ENCODE measurements around the gene POLE.

The POLE gene

DNA sequence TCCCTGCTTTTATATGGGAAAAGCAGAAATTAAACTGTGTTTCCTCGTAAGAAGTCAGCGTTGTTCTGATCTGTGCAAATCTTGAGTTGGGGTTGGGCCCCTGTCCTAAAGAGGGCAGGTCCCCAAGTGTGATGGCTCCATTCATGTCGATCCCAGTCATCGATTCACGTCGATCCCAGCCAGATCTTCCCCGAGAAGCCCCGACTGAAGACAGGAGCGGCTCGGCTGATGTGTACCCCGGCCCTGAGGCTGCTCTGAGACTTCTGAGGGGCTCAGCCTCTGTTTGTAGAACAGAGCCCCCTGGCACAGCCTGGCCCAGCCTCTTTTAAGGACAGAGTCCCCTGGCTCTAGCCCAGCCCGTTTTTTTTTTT, 32.8 kb upstream of the POLE start:
- peaks cover 66% of the 10 kb centered on the region for H3K36me3 ChIP-seq
- TF ChIP-seq, protein P1, sequence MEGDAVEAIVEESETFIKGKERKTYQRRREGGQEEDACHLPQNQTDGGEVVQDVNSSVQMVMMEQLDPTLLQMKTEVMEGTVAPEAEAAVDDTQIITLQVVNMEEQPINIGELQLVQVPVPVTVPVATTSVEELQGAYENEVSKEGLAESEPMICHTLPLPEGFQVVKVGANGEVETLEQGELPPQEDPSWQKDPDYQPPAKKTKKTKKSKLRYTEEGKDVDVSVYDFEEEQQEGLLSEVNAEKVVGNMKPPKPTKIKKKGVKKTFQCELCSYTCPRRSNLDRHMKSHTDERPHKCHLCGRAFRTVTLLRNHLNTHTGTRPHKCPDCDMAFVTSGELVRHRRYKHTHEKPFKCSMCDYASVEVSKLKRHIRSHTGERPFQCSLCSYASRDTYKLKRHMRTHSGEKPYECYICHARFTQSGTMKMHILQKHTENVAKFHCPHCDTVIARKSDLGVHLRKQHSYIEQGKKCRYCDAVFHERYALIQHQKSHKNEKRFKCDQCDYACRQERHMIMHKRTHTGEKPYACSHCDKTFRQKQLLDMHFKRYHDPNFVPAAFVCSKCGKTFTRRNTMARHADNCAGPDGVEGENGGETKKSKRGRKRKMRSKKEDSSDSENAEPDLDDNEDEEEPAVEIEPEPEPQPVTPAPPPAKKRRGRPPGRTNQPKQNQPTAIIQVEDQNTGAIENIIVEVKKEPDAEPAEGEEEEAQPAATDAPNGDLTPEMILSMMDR (IDR thresholded peaks at IDR 0.05): no peak
- H3K4me1 ChIP-seq (ENCODE audit: control insufficient read depth in 1 of 2, insufficient read depth in 1 of 2, low read depth in 1 of 2, low read length in 1 of 2): no peaks in the 10 kb centered on the region
- H3K27me3 ChIP-seq: no peaks in the 10 kb centered on the region
- H3K9me3 ChIP-seq: no peaks in the 10 kb centered on the region
- H3K27ac ChIP-seq: no peak overlapping the region
- no peak overlapping the region for H3K4me3 ChIP-seq (ENCODE audit: low read depth in 1 of 2, low read length in 1 of 2)

DNA sequence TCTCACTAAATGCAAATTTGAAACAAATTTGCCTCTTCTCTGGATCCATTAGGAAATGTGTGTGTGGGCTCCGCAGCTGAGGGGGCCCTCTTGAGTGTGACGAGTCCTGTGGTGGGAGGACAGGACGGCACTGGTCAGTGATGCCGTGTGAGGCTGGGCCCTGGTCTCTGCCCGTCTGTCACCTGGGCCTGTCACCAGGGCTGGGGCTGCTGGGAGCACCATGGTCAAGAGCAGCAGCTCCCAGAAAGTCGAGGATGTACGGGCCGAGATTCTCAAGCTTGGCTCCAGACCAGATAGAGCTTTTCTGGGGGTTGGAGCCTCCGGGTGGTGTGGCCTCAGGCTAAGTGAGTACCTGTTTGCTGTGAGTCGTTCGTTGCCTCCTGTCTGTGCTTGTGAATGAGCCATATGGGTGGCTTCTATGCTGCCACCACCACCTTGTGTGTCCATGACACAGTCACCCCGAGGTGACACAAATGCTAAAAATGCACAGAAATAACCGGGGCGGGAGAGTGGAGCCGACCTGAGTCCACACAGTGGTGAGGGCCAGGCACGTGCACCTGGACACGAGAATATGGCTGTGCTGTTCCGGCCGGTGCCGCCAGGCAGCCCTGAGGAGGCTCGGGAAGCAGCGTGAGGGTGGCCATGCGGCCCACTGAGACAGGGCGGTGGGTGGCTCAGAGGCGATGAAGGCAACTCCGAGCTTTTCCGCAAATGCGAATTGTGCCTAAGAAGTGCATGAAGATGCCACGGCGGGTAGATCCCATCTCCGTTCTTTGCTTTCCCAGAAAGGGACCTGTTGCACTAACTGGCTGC, 32.2 kb upstream of the POLE start:
- no peaks in the 10 kb centered on the region for H3K27me3 ChIP-seq
- no peak overlapping the region for H3K4me3 ChIP-seq (ENCODE audit: low read depth in 1 of 2, low read length in 1 of 2)
- TF ChIP-seq, protein P1 (IDR thresholded peaks at IDR 0.05): no peak
- no peak overlapping the region for H3K27ac ChIP-seq
- H3K36me3 ChIP-seq: peaks cover 60% of the 10 kb centered on the region
- H3K9me3 ChIP-seq: no peaks in the 10 kb centered on the region
- H3K4me1 ChIP-seq (ENCODE audit: control insufficient read depth in 1 of 2, insufficient read depth in 1 of 2, low read depth in 1 of 2, low read length in 1 of 2): no peaks in the 10 kb centered on the region

DNA sequence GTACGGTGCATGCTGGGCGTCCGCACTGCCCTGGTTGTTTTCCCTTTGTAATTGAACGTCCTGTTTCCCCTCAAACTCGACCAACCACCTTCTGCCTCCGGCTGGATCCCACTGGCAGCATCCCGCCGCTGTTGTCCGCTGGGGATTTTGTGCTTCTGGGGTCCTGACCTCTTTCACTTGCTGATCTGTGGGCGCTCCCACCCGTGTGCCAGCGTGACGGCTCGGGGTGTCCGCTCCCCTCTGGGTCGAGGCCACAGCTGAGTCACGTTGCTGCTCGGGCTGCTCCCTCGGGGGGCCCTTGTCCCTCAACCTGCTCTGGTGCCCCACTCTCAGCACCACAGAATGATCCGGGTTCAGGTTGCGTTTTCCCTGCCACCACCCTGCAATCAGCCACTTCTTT, 31.5 kb upstream of the POLE start:
- TF ChIP-seq, protein P1 (IDR thresholded peaks at IDR 0.05): no peak
- Histone ChIP-seq H3K27me3 (no peaks in the 10 kb centered on the region), H3K4me1 (ENCODE audit: control insufficient read depth in 1 of 2, insufficient read depth in 1 of 2, low read depth in 1 of 2, low read length in 1 of 2) (no peaks in the 10 kb centered on the region), H3K36me3 (peaks cover 53% of the 10 kb centered on the region), H3K9me3 (no peaks in the 10 kb centered on the region), H3K4me3 (ENCODE audit: low read depth in 1 of 2, low read length in 1 of 2) (no peak overlapping the region), H3K27ac (no peak overlapping the region)

DNA sequence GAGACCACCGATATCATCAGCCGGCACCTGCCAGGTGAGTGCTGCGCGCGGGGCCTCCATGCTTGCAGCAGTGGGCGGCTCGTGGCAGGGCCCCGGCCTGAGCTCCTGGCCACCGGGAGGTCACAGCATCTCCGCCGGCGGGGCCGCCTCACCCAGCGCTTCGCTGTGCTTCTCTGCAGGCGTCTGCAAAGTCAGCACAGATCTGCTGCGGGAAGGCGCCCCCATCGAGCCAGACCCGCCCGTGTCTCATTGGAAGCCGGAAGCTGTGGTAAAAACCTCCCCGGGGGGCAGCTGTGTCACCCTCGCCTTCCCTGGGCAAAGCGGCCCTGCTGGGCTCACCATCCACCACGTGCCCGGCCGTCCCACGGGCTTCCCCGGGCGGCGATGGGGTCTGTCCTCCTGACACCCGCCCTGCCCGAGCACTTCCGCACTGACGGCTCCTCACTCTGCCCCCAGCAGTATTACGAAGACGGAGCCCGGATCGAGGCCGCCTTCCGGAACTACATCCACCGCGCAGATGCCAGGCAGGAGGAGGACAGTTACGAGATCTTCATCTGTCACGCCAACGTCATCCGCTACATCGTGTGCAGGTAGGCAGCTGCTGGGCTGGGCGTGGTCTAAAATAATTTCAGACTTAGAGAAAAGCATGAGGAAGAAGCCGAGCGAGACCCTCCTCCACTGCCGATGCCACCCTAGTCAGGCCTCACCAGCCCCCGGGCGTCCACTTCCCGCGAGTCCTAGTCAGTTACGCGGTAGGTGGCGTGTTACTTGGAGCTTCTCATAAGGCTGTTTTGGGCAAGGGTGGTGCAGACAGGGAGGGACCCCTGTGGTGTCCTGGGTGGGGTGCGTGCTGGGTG, 30.6 kb upstream of the POLE start:
- H3K27me3 ChIP-seq: no peaks in the 10 kb centered on the region
- H3K36me3 ChIP-seq: peaks cover 44% of the 10 kb centered on the region
- no peak overlapping the region for H3K27ac ChIP-seq

DNA sequence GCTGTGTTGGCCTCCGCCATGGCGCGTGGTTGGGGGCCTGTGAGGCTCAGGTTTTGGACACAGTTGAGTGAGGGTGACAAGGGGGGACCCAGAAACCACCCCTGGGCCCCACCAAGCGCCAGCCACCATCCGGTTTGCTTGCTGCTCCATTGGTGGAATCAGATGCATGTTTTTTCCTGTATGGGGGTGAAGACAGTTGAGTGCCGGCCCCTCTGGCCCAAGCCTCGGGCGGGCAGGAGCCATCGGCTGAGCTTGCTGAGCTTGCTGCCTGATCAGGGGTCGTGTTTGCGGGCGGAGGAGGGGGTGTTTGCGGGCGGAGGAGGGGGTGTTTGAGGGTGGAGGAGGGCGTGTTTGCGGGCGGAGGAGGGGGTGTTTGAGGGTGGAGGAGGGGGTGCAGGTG, 29.9 kb upstream of the POLE start:
- Histone ChIP-seq H3K4me1 (ENCODE audit: control insufficient read depth in 1 of 2, insufficient read depth in 1 of 2, low read depth in 1 of 2, low read length in 1 of 2) (no peaks in the 10 kb centered on the region), H3K36me3 (peaks cover 38% of the 10 kb centered on the region), H3K9me3 (no peaks in the 10 kb centered on the region), H3K27ac (no peak overlapping the region), H3K27me3 (no peaks in the 10 kb centered on the region), H3K4me3 (ENCODE audit: low read depth in 1 of 2, low read length in 1 of 2) (no peak overlapping the region)
- TF ChIP-seq, protein P1 (IDR thresholded peaks at IDR 0.05): no peak

More for the DNA sequence above, 30.6 kb upstream of the POLE start:
- TF ChIP-seq, protein P1 (IDR thresholded peaks at IDR 0.05): no peak
- Histone ChIP-seq H3K4me3 (ENCODE audit: low read depth in 1 of 2, low read length in 1 of 2) (no peak overlapping the region), H3K4me1 (ENCODE audit: control insufficient read depth in 1 of 2, insufficient read depth in 1 of 2, low read depth in 1 of 2, low read length in 1 of 2) (no peaks in the 10 kb centered on the region), H3K9me3 (no peaks in the 10 kb centered on the region)
